T47D (cell line): Measurements from ENCODE around the gene OR4D5.

Source experiments
- DNase-seq, 2 experiments: peaks; one replicate each; pipeline versions ENCODE4 v3.0.0 to v3.0.0-alpha.2; 2011 to 2012; ENCODE audit warnings: low read depth in 1 of 2, low spot score in 1 of 2
- JUND ChIP-seq: IDR thresholded peaks from 2 replicates; pipeline ENCODE4 v1.6.1; 2012; ENCODE audit warnings: low read depth
- in situ Hi-C: cut with HindIII; loops from 2 replicates; pipeline ENCODE4 v1.10.0; 2016; ENCODE audit warnings: low sequenced_read_pairs, low pct_unique_long_range_greater_than_20kb

The OR4D5 gene

GRCh38 chr11:123939317-123939716 lies at the start of gene OR4D5:
Gene OR4D5, plus strand, starts transcription at chr11:123939617. Its CDS starts 0 bp downstream, at chr11:123939617.
- in situ Hi-C loops = no loop called here
- TF ChIP-seq JUND = no peak
- no peak for DNase-seq

- no peak for TF ChIP-seq JUND
- DNase-seq = no peak
- in situ Hi-C loops = no loop called here
Measured at GRCh38 chr11:123892031-123892430, 47.4 kb upstream of the OR4D5 start.

GRCh38 chr11:123899792-123900191 lies 39.6 kb upstream of the OR4D5 start:
- no peak for TF ChIP-seq JUND
- in situ Hi-C loops = no loop called here
- DNase-seq = no peak

GRCh38 chr11:123901867-123902266 lies 37.5 kb upstream of the OR4D5 start, which contains the start of gene OR8D4:
Gene OR8D4, plus strand, starts transcription at chr11:123902167. Its CDS starts 4,265 bp downstream, at chr11:123906432.
- DNase-seq = no peak
- in situ Hi-C loops = no loop called here
- no peak for TF ChIP-seq JUND

- TF ChIP-seq JUND = no peak
- in situ Hi-C loops = no loop called here
- no peak for DNase-seq
Measured at GRCh38 chr11:123903932-123904331, 35.5 kb upstream of the OR4D5 start.

- in situ Hi-C loops = no loop called here
- TF ChIP-seq JUND = no peak
- no peak for DNase-seq
Measured at GRCh38 chr11:123904932-123905331, 34.5 kb upstream of the OR4D5 start.

GRCh38 chr11:123905826-123906225 lies 33.6 kb upstream of the OR4D5 start:
- DNase-seq = no peak
- in situ Hi-C loops = no loop called here

GRCh38 chr11:123920943-123921342 lies 18.5 kb upstream of the OR4D5 start:
- in situ Hi-C loops = no loop called here
- DNase-seq = no peak
- no peak for TF ChIP-seq JUND

More at GRCh38 chr11:123905826-123906225, 33.6 kb upstream of the OR4D5 start:
- TF ChIP-seq JUND = no peak

GRCh38 chr11:123924027-123924426 lies 15.4 kb upstream of the OR4D5 start:
- in situ Hi-C loops = no loop called here
- no peak for TF ChIP-seq JUND

GRCh38 chr11:123942413-123942812 lies 3.0 kb downstream of the OR4D5 start:
- in situ Hi-C loops = no loop called here
- TF ChIP-seq JUND = no peak
- DNase-seq = no peak

More at GRCh38 chr11:123924027-123924426, 15.4 kb upstream of the OR4D5 start:
- no peak for DNase-seq

- no peak for DNase-seq
- no peak for TF ChIP-seq JUND
- in situ Hi-C loops = no loop called here
Measured at GRCh38 chr11:123943738-123944137, 4.3 kb downstream of the OR4D5 start, which contains the start of gene OR6T1. Gene OR6T1, minus strand, starts transcription at chr11:123943838. Its CDS starts 0 bp downstream, at chr11:123943838.

GRCh38 chr11:123945132-123945531 lies 5.7 kb downstream of the OR4D5 start:
- in situ Hi-C loops = no loop called here
- TF ChIP-seq JUND = no peak

GRCh38 chr11:123956752-123957151 lies 17.3 kb downstream of the OR4D5 start:
- TF ChIP-seq JUND = no peak
- in situ Hi-C loops = no loop called here
- no peak for DNase-seq

More at GRCh38 chr11:123945132-123945531, 5.7 kb downstream of the OR4D5 start:
- DNase-seq = no peak

GRCh38 chr11:123973816-123974215 lies 34.4 kb downstream of the OR4D5 start:
- in situ Hi-C loops = no loop called here
- no peak for DNase-seq
- no peak for TF ChIP-seq JUND
